GM19043 (cell line): ENCODE measurements around the gene CCDC71.
A peak's percentile ranks its signal among the peaks of the same experiment; 100 is the strongest.

Source experiments
- ATAC-seq: cut with Tn5 transposase; IDR thresholded peaks from one replicate; pipeline ENCODE4 v1.9.1; 2021; ENCODE audit warnings: low read depth; ENCODE audit not compliant: unreplicated experiment

Gene CCDC71

DNA sequence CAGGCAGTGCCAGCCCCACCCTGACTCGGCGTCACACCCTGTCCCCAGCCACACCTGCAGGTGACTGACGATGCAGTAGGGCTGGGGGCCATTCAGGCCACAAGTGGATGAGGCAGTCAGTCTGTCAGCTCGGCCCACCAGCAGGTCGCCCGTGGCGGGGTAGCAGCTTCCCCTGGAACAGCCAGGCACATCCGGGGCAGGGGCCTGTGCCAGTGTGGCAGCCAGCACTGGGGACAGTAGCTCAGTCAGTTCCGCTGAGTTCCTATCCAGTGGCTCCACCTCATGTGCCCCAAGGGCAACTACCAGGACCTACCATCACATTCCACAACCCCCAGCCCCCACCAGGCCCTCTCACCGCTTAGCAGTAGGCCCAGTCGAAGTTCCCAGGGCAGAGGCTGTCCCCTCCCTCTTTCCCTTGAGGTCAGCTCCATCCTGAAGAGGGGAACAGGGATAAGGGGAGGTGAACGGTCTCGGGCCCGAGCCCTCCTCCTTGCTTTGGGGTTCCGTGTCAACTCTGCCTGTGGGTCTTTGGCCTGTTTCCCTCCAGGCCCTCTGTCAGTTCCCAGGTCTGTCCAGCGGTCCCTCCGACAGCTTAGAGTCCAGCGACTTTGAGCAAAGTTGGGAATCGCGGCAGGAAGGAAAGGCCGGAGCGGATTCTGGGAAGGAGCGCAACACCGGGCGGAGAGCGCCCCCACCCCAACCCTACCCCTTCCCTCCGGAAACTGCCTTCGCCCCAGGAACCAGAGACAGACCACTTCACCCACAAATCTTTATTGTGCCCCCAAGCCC, 33.5 kb downstream of the CCDC71 start, which contains the start of gene LAMB2:
TSS of gene LAMB2 (minus strand) at position 614 of the 789 bp plus-strand sequence. CDS start at position 431, 183 bp downstream.
- no peak for ATAC-seq

- no peak for ATAC-seq
Observed at GRCh38 chr3:49132073-49132436, 34.1 kb downstream of the CCDC71 start.

GRCh38 chr3:49131576-49131975, 34.6 kb downstream of the CCDC71 start:
- no peak for ATAC-seq

- no peak for ATAC-seq
Observed at GRCh38 chr3:49131040-49131439, 35.1 kb downstream of the CCDC71 start.

DNA sequence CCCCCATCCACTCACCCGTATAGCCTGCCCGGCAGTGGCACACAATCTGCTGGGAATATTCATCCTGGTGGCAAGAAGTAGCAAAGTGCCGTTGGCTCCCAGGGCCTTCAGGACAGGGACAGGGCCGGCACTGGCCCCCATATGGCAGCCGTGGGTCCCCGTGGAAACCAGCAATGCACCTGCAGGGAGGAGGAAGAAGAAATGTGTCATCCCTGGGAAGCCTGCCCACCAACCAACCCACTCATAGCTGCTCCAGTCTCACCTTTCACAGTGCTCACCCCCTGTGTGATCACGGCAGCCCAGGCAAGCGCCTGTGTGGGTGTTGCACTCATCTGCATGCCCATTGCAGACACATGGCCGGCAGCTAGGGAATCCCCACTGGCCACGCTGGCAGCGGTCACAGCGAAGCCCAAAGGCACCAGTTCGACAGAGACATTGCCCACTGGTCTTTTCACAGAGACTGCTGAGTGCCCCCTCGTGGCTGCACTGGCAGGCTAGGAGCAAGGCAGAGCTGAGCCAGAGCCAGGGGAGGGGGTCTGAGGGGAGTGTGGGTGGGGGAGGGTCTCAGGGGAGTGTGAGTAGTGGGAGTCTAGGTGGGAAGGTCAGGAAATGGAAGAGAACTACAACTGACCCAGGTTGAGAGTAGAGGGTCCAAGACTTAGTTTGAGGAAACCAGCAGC, 41.0 kb downstream of the CCDC71 start:
- ATAC-seq, result no peak

DNA sequence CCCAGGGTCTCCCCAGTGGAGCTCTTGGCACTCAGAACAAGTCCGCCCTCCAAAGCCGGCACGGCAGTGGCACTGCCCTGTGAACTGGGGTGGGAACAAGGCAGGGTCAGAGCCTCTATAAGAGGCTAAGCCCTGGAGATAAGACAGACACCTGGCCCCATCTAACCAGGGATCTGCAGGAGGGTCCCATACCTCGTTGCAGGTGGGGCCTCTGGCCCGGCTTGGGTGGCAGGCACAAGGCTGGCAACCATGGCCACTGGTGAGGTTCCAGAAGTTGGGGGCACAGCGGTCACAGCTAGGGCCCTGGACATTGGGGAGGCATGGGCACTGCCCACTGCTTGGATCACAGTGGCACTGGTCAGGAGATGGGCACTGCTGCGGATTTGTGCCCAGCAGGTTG, 41.9 kb downstream of the CCDC71 start:
- no peak for ATAC-seq

- no peak for ATAC-seq
Observed at GRCh38 chr3:49123687-49124086, 42.4 kb downstream of the CCDC71 start.

- ATAC-seq, result no peak
Observed at GRCh38 chr3:49122886-49123545, 43.1 kb downstream of the CCDC71 start.

- ATAC-seq, result no peak
Observed at GRCh38 chr3:49122451-49122850, 43.7 kb downstream of the CCDC71 start.

DNA sequence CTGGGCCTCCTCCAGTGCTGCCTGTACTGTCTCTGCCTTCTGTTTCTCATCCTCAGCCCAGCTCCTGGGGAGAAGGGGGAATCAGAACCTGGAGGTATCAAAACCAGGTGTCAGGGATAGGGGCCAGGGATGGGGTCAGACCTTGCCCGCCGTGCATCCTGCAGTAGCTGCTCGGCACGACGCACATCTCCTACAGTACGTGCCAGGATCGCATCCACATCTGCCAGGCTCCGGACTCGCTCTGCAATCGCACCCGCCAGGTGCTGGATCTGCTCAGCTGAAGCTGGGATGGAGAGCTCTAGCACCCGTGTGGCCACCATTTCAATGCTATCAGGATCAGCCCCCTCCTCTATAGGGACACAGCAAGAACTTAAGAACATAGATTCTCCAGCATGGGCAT, 44.1 kb downstream of the CCDC71 start:
- no peak for ATAC-seq

DNA sequence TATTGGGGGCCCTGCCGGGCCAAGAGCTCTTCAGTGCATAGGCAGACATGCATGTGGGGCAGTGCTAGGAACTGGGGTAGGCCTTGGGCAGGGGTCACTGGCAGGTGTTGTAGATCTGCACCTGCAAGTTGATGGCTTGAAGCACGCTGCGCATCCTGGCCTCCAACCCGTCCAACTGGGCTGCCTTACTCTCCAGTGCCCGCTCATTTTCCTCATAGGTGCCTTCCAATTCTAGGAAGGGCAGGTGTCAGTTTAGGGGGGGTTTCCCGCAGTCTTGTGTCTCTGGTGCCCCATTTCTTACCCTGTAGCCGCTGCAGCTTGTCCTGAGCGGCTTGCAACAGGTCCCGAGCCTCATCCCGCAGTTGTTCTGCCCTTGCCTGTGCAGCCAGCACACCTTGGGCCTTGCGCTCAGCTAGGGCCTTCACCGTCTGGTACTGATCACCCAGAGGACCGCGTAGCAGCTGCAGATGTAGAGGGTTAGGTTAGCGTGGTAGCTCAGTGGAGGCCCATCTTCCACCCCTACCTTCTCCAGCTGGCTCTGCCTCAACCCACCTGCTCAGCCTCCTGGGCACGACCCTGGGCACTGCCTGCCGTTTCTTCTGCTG, 44.9 kb downstream of the CCDC71 start:
- no peak for ATAC-seq

DNA sequence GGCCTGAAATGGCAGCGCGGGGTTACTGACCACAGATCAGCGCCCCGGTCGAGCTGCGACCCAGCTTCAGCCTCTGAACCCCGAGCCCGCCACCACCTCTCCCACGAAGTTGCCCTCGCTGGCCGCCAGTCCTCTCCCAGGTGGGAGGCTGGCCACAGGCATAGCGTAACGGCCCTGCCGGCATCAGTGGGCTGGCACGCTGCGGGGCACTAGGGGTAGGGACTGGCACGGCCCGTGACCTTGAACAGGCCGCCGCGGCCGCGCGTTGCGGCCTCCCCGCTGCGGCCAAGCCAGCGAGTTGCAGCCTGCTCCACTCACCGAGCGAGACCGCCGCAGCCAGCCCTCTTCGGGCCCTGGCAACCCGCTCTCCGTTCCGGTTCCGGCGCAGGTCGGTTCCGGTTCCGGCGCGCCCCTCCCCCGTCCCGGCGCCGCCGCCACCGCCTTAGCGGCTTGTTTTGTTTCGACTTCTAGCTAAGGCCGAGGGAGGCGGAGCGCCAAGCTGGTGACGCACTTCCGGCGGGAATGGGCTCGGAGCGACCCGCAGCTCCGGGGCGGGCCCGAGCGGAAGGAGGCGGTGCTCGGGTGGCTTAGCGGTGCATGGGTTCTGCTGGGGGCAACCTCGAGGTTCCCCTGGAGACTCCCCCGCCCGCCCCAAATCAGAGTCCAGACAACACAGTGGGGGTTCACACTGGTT, 45.5 kb downstream of the CCDC71 start, which contains the start of gene USP19:
TSS of gene USP19 (minus strand) at position 386 of the 694 bp plus-strand sequence. CDS start 1,678 bp downstream, outside the sequence.
- ATAC-seq, result peak; percentile 89

- ATAC-seq, result no peak
Observed at GRCh38 chr3:49120096-49120437, 46.1 kb downstream of the CCDC71 start.

DNA sequence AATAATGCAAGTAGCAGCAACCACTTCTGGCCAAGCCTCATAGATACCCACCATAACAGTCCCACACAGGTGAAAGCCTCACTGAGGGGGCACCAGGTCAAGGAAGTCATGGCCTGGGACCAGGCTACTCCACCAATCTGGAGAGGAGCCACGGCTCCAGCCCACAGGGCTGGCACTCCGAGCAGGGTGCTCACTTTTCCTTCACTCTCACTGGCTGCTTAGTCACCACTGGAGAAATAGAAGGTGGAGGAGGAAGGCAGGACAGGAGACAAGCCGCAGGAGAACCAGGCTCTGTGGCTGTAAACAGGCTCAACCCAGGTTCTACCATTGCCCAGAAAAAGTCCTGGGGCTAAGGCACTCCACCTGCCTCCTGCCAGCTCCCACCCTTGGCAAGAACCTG, 46.7 kb downstream of the CCDC71 start:
- ATAC-seq, result no peak

GRCh38 chr3:49119036-49119435, 47.1 kb downstream of the CCDC71 start:
- ATAC-seq, result no peak
